ENCODE data around the gene CLHC1. TPM values are rescaled to one million over a fixed set of nuclear protein-coding genes. Genes with fewer than 3 reads are reported as not detected.
A peak's percentile ranks its signal among the peaks of the same experiment; 100 is the strongest.
"Not testable (repeated sequence)": the region's sequence is repeated elsewhere in the genome, so short reads cannot be mapped to it uniquely, and the experiment has no call there.

CLHC1 gene
- total RNA-seq, 2 donors from 2014 or later = 3.5 to 7.1 TPM

DNA sequence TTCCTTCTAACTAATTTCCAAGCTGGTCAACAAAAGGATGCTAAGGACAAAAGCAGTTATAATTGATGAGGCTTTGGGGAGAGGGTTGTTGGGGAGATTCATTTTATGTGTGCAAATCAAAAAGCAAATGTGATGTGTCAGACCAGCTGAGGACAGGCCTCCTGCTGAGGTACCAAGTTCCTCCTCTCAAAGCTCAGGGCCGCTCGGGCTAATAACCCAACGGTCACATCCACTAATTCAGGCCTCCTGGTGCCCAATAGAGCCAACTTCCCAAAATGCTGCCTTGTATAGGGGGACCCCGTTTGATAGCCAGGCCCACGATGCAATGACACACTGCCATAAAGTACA is 93.2 kb downstream of the CLHC1 start:
- ATAC-seq = no peak
- no peaks in the 10 kb centered on the region for H3K9me3 ChIP-seq (ENCODE audit: control insufficient read depth, low read length, poor library complexity, severe bottlenecking)
- Mint-ChIP-seq H3K36me3 (ENCODE audit: low read depth) (no peaks in the 10 kb centered on the region), H3K27ac (no peak overlapping the region), H3K27me3 (no peaks in the 10 kb centered on the region), H3K4me3 (no peak overlapping the region), H3K4me1 (peaks cover 21% of the 10 kb centered on the region)
- no peak for DNase-seq

DNA sequence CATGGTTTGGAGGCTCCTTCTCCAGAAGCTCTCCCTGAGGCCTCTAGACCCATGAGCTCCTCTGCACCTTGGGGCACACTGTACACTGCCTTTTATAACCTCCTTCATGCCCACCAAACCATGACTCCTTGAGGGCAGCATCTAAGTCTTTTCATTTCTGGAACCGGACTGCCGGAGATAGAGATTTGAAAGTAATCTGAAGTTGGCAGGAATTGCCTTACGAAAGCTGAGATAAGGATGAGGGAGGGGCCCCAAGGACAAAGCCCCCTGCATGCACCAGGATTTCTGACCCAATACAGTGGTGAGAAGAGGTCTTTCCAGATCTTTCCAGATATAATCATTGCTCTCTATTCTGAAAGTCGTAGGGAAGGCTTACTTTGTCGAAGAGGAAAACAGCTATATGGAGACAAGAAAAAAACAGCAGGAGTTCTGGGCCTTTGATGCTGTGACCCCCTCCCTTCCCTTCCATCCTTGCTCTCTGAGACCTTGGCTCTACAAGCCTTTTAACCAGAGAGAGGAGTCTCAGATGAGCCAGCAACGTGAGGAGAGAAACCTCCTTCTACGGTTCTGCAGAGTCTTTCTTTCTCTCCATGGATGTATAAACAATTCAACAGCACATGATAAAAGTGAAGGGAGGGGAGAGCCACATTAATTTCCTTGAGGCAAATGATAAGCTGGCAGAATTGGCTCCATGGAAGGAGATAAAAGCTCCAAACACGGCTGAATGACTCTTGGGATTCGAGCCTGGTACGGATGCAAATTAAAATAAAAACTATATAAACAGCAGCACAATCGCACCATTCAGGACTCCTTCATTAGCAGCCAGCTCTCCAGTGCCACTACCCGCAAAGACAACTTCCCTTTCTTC is 93.8 kb downstream of the CLHC1 start:
- no peaks in the 10 kb centered on the region for H3K9me3 ChIP-seq (ENCODE audit: control insufficient read depth, low read length, poor library complexity, severe bottlenecking)
- Mint-ChIP-seq H3K36me3 (ENCODE audit: low read depth) (no peaks in the 10 kb centered on the region), H3K4me1 (peaks cover 26% of the 10 kb centered on the region), H3K27me3 (no peaks in the 10 kb centered on the region), H3K27ac (no peak overlapping the region), H3K4me3 (no peak overlapping the region)
- ATAC-seq = no peak
- no peak for DNase-seq

DNA sequence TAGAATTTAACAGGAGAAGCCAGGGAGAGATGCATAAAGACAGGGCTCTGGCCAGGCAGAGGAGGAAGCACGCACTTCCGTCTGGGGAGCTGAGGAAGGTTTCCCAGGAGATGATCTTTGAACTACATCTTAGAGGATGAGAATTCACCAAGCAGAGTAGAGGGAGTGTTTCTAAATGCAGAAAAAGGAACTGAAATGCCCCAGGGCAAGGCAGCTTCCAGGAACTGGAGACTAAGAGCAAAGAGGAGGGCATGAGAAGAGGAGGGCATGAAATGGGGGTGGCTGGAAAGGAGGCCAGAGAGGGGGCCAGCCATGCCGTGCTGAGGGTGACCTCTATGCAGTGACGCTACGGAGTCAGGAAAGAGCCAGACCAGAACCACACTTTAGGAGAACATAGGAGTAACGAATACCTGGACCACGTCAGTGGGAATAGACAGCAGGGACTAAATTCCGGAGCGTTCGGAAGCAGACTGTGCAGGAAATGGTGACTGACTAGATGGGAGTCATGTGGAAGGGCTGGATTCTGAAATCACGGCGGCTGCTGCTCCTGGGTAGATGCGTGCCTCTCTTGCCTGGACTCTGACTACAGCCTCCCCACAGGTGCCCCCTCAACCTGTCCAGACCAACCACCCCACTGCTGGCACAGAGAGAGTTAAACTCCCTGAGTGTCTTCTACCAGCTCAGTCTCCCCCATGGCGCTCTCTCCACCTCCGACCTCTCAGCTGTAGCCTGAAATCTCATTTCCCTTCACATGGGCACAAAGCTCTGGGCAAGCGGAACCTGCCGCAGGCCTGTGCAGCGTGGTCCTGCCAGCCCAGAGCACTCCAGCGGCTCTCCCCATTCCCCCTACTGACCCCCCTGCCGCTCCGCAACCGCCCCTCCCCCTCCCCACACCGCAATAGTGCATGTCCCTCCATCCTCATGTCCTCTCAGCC is 94.8 kb downstream of the CLHC1 start:
- DNase-seq (no peak), ATAC-seq (no peak)
- Mint-ChIP-seq H3K4me3 (no peak overlapping the region), H3K4me1 (peaks cover 27% of the 10 kb centered on the region), H3K27ac (peak overlapping the region; percentile 85), H3K27me3 (no peaks in the 10 kb centered on the region), H3K36me3 (ENCODE audit: low read depth) (no peaks in the 10 kb centered on the region)
- no peaks in the 10 kb centered on the region for H3K9me3 ChIP-seq (ENCODE audit: control insufficient read depth, low read length, poor library complexity, severe bottlenecking)

DNA sequence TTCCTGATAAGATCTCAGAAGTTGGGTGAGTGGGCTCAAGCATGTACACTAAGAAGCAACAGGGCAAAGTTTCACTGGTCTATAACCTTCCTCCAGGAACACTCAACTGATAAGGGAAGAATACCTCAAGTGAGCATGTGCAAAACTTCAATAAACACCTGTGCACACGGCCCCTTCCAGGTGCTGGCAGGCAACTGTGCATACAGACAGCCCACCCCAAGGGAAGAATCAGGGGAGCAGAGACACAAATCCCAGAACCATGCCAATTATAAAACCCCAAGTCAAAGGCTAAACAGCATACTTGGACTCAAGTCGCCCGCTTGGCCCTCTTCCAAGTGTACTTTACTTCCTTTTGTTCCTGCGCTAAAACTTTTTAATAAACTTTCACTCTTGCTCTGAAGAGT is 96.0 kb downstream of the CLHC1 start:
- H3K27ac Mint-ChIP-seq = peak overlapping the region; percentile 85
- H3K4me3 Mint-ChIP-seq = no peak overlapping the region
- H3K27me3 Mint-ChIP-seq = no peaks in the 10 kb centered on the region
- ATAC-seq (no peak), DNase-seq (no peak)
- H3K4me1 Mint-ChIP-seq = peaks cover 25% of the 10 kb centered on the region
- no peaks in the 10 kb centered on the region for H3K36me3 Mint-ChIP-seq (ENCODE audit: low read depth)
- no peaks in the 10 kb centered on the region for H3K9me3 ChIP-seq (ENCODE audit: control insufficient read depth, low read length, poor library complexity, severe bottlenecking)

DNA sequence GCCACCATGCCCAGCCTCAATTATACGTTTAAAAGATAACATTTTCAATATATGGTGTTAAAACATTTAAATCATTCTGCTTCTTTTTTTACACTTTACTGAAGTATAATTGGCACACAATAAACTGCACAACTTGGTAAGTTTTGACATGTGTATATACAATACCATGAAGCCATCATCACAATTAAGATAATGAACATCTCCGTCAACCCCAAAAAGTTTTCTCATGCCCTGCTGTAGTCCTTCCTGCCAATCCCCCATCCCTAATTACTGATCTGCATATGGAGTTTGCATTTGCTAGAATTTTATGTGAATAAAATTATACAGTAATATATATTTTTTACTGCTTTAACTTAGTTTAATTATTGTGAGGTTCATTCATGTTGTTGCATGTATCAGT is 96.6 kb downstream of the CLHC1 start:
- Mint-ChIP-seq H3K4me1 (peaks cover 22% of the 10 kb centered on the region), H3K27ac (peak overlapping the region; percentile 98), H3K36me3 (ENCODE audit: low read depth) (no peaks in the 10 kb centered on the region), H3K4me3 (no peak overlapping the region), H3K27me3 (no peaks in the 10 kb centered on the region)
- ATAC-seq (no peak), DNase-seq (no peak)
- no peaks in the 10 kb centered on the region for H3K9me3 ChIP-seq (ENCODE audit: control insufficient read depth, low read length, poor library complexity, severe bottlenecking)

DNA sequence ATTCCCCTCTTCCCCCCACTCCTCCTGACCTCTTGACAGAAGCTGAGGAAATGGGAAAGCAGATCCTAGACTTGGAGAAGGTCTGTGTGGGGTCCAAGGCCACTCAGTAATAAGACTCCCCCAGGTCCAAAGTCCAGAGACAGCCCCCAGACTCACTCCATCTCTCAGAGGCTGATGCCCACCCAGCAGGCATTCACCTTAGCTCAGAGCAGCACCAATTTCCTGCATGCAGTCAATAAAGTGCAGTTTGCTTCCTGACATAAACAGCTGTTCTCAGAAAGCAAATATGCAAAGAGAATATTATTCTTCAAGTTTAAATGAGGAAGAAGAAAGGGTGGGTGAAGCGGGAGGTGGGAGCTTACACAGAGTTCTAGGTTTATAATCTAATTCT is 97.8 kb downstream of the CLHC1 start:
- Mint-ChIP-seq H3K27ac (peak overlapping the region; percentile 98), H3K4me3 (peak overlapping the region; percentile 91), H3K36me3 (ENCODE audit: low read depth) (no peaks in the 10 kb centered on the region), H3K4me1 (peaks cover 20% of the 10 kb centered on the region), H3K27me3 (no peaks in the 10 kb centered on the region)
- ATAC-seq (peak; percentile 2), DNase-seq (no peak)
- no peaks in the 10 kb centered on the region for H3K9me3 ChIP-seq (ENCODE audit: control insufficient read depth, low read length, poor library complexity, severe bottlenecking)

DNA sequence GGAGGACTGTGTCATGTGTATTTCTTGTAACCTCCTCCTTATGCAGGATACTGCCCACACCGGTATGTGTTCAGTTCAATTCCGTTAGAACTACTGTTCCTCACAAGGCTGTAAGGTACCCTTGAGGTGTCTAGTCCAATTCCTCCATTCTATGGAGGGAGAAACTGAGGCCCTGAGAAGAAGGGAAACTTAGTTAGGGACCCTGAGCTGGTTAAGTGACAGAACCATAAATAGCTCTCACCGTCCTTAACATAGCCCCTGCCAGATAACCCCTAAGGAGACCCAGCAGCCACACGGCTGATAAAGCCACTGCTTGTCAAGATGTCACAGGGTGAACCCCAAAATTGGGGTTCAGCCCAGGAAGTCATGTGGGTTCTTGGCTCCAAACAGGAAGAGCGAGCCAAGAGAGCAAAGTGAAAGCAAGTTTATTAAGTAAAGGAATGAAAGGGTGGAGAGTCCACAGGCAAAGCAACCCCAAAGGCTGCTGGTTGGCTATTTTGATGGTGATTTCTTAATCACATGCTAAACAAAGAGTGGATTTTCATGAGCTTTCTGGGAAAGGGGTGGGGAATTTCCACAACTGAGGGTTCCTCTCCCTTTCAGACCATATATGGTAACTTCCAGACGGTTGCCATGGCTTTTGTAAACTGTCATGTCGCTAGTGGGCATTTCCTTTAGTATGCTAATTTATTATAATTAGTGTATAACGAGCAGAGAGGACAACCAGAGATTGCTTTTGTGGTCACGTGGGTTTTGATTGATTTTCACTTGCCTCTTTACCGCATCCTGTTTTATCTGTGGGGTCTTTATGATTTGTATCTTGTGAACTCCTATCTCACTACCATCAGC is 98.4 kb downstream of the CLHC1 start:
- H3K9me3 ChIP-seq (ENCODE audit: control insufficient read depth, low read length, poor library complexity, severe bottlenecking) = no peaks in the 10 kb centered on the region
- peak; percentile 31 to 45 (median 38) for DNase-seq
- Mint-ChIP-seq H3K27me3 (no peaks in the 10 kb centered on the region), H3K4me3 (peak overlapping the region; percentile 91), H3K27ac (peak overlapping the region; percentile 98), H3K36me3 (ENCODE audit: low read depth) (no peaks in the 10 kb centered on the region), H3K4me1 (peaks cover 19% of the 10 kb centered on the region)
- peak; percentile 92 for ATAC-seq

DNA sequence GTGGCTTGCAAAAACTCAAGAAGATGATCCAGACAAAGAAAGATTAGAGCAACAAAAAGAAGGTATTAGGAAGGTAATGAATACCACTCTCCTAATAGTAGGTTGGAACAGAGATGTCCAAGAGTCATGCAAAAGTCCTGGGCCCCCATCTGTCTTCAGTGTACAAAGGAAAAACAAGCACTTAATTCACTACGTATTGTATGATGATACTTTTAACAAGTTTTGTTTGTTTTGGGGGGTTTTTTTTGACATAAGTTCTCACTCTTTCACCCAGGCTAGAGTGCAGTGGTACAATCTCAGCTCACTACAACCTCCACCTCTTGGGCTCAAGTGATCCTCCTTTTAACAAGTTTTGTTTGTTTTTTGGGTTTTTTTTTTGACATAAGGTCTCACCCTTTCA is 101.2 kb downstream of the CLHC1 start:
- Mint-ChIP-seq H3K27me3 (no peaks in the 10 kb centered on the region), H3K36me3 (ENCODE audit: low read depth) (no peaks in the 10 kb centered on the region), H3K27ac (no peak overlapping the region), H3K4me3 (no peak overlapping the region), H3K4me1 (peaks cover 11% of the 10 kb centered on the region)
- H3K9me3 ChIP-seq (ENCODE audit: control insufficient read depth, low read length, poor library complexity, severe bottlenecking) = no peaks in the 10 kb centered on the region
- no peak for DNase-seq
- ATAC-seq = no peak

DNA sequence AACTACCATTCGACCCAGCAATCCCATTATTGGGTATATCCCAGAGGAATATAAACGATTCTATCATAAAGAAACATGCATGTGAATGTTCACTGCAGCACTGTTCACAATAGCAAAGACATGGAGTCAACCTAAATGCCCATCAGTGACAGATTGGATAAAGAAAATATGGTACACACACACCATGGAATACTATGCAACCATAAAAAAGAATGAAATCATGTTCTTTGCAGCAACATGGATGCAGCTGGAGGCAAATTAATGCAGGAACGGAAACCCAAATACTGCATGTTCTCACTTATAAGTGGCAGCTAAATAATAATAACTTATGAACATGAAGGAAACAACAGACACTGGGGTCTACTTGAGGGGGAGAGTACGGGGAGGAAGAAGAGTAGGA is 105.5 kb downstream of the CLHC1 start:
- H3K27me3 Mint-ChIP-seq; ATAC-seq; DNase-seq; H3K36me3 Mint-ChIP-seq (ENCODE audit: low read depth); H3K9me3 ChIP-seq (ENCODE audit: control insufficient read depth, low read length, poor library complexity, severe bottlenecking); H3K27ac Mint-ChIP-seq; H3K4me3 Mint-ChIP-seq; H3K4me1 Mint-ChIP-seq: not testable (repeated sequence)

Other genes starting within 250 kb of the CLHC1 start
- gene RTN4, start 181.8 kb downstream of the CLHC1 start, total RNA-seq = 100 to 1,000 TPM in 1 of 2 donors, 10 to 100 TPM in 1; 92.7 to 114 TPM
- gene RPS27A, start 395 bp upstream of the CLHC1 start, total RNA-seq = 1,000 to 10,000 TPM; 1,730 to 1,784 TPM
- gene MTIF2, start 36.9 kb upstream of the CLHC1 start, total RNA-seq = 10 to 100 TPM; 16.8 to 18.7 TPM
- gene CCDC88A, start 187.6 kb upstream of the CLHC1 start, total RNA-seq = 10 to 100 TPM; 10.8 to 15.2 TPM

Measured in T-helper 17 cell (primary cell).